H1 (cell line): ENCODE measurements around the gene GDPD5. TPM values are rescaled to one million over a fixed set of nuclear protein-coding genes. Genes with fewer than 3 reads are reported as not detected.

Source experiments
- CTCF ChIA-PET: fragments of 300-600 bp; sonication (Branson Sonifier 250); formaldehyde crosslinking; loops from one replicate; lab custom pipeline; 2021; ENCODE audit not compliant: partially characterized antibody; lab: Charles Lee
- POLR2A ChIA-PET: fragments of 300-600 bp; sonication (Branson Sonifier 250); formaldehyde crosslinking; loops from one replicate; lab custom pipeline; 2021; ENCODE audit warnings: inconsistent platforms; ENCODE audit not compliant: partially characterized antibody; lab: Charles Lee
- DNase-seq, 2 experiments: peaks; one replicate each; pipeline versions ENCODE4 v3.0.0 to v3.0.0-alpha.2; 2010 to 2022; ENCODE audit warnings: low spot score in 2 of 2, low read depth in 1 of 2, mixed read lengths in 1 of 2
- FAIRE-seq: peaks from 2 replicates; lab custom pipeline; 2011; peaks lifted over from hg19 to GRCh38; lab: Jason Lieb, UNC
- H2AFZ ChIP-seq: 2 replicates; pipeline ENCODE4 v1.8.1; 2012; ENCODE audit warnings: low read length, inconsistent platforms
- H2AK5ac ChIP-seq: 2 replicates; pipeline ENCODE4 v1.6.1; 2013; ENCODE audit warnings: low read depth, low read length
- H2BK120ac ChIP-seq: replicated peaks from 2 replicates; pipeline ENCODE3; 2013; ENCODE audit warnings: low read depth, low read length, inconsistent platforms
- H2BK12ac ChIP-seq: 2 replicates; pipeline ENCODE4 v1.6.1; 2013; ENCODE audit warnings: low read depth, low read length
- H2BK15ac ChIP-seq: 2 replicates; pipeline ENCODE4 v1.6.1; 2013; ENCODE audit warnings: low read length
- H2BK20ac ChIP-seq: 2 replicates; pipeline ENCODE4 v1.6.1; 2013; ENCODE audit warnings: low read length
- H2BK5ac ChIP-seq: 2 replicates; pipeline ENCODE4 v1.6.1; 2013; ENCODE audit warnings: low read depth, low read length
- H3K14ac ChIP-seq: 2 replicates; pipeline ENCODE4 v1.6.1; 2013; ENCODE audit warnings: inconsistent platforms; ENCODE audit not compliant: insufficient read length
- H3K18ac ChIP-seq: 2 replicates; pipeline ENCODE4 v1.6.1; 2013; ENCODE audit warnings: low read length; ENCODE audit errors: extremely low read depth
- H3K23ac ChIP-seq: 2 replicates; pipeline ENCODE4 v1.6.1; 2013; ENCODE audit warnings: inconsistent platforms; ENCODE audit not compliant: insufficient read length
- H3K23me2 ChIP-seq: 2 replicates; pipeline ENCODE4 v1.6.1; 2013; ENCODE audit warnings: low read depth, low read length
- H3K27ac ChIP-seq: 2 replicates; pipeline ENCODE4 v1.6.1; 2011; ENCODE audit warnings: low read depth, low read length, inconsistent platforms
- H3K27me3 ChIP-seq, 4 experiments: replicated peaks in 1 of 4; 1 replicate in 1 of 4; 2 replicates in 3 of 4; pipeline versions ENCODE4 v1.6.1 to v1.8.1; 2011 to 2013; ENCODE audit warnings: low read length in 3 of 4, mild to moderate bottlenecking in 3 of 4, inconsistent platforms in 2 of 4, mixed read lengths in 2 of 4, moderate library complexity in 1 of 4; ENCODE audit not compliant: control insufficient read depth in 3 of 4, insufficient read depth in 3 of 4; ENCODE audit errors: extremely low read depth in 1 of 4
- H3K36me3 ChIP-seq, 4 experiments: 2 replicates each; pipeline versions ENCODE4 v1.6.1 to v1.8.1; 2011 to 2013; ENCODE audit warnings: mild to moderate bottlenecking in 4 of 4, low read length in 3 of 4, moderate library complexity in 2 of 4, control low read depth in 1 of 4, inconsistent platforms in 1 of 4; ENCODE audit not compliant: insufficient read depth in 4 of 4, control insufficient read depth in 2 of 4
- H3K4ac ChIP-seq: replicated peaks from 2 replicates; pipeline ENCODE3; 2013; ENCODE audit warnings: low read length, low read depth, mixed read lengths, inconsistent platforms; ENCODE audit not compliant: insufficient read length
- H3K4me1 ChIP-seq, 4 experiments: replicated peaks in 1 of 4; 1 replicate in 1 of 4; 2 replicates in 3 of 4; pipeline versions ENCODE4 v1.6.1 to v1.8.1; 2011 to 2013; ENCODE audit warnings: low read length in 3 of 4, inconsistent platforms in 2 of 4, mixed read lengths in 1 of 4; ENCODE audit not compliant: insufficient read depth in 4 of 4, control insufficient read depth in 3 of 4
- H3K4me2 ChIP-seq, 2 experiments: 2 replicates each; pipeline versions ENCODE4 v1.6.1 to v1.8.1; 2011 to 2013; ENCODE audit warnings: low read depth in 2 of 2, low read length in 2 of 2, control low read depth in 1 of 2, inconsistent platforms in 1 of 2, mild to moderate bottlenecking in 1 of 2; ENCODE audit not compliant: insufficient read depth in 1 of 2
- H3K4me3 ChIP-seq, 4 experiments: fragments of 200-600, 300-600 bp in 1 of 4; sonication (generic), shearing (Covaris generic), sonication (Bioruptor Twin) in 1 of 4; 2 replicates each; pipeline versions ENCODE4 v1.5.1 to v1.8.1; 2011 to 2016; ENCODE audit warnings: low read length in 4 of 4, low read depth in 3 of 4, control low read depth in 2 of 4, inconsistent platforms in 2 of 4, mild to moderate bottlenecking in 2 of 4, mixed read lengths in 1 of 4, moderate library complexity in 1 of 4; ENCODE audit not compliant: insufficient read depth in 2 of 4; ENCODE audit errors: extremely low read depth in 1 of 4
- H3K56ac ChIP-seq: replicated peaks from 2 replicates; pipeline ENCODE3; 2013; ENCODE audit warnings: low read depth, mild to moderate bottlenecking, mixed read lengths, low read length, inconsistent platforms; ENCODE audit not compliant: insufficient read length
- H3K79me1 ChIP-seq: 2 replicates; pipeline ENCODE4 v1.6.1; 2013; ENCODE audit warnings: low read depth, low read length, control low read depth
- H3K79me2 ChIP-seq, 2 experiments: 2 replicates each; pipeline versions ENCODE4 v1.6.1 to v1.8.1; 2012 to 2013; ENCODE audit warnings: low read length in 2 of 2, mild to moderate bottlenecking in 2 of 2, inconsistent platforms in 1 of 2; ENCODE audit not compliant: insufficient read depth in 2 of 2, control insufficient read depth in 1 of 2
- H3K9ac ChIP-seq, 4 experiments: replicated peaks in 1 of 4; 1 replicate in 1 of 4; 2 replicates in 3 of 4; pipeline versions ENCODE4 v1.6.1 to v1.8.1; 2011 to 2013; ENCODE audit warnings: low read depth in 3 of 4, low read length in 3 of 4, control low read depth in 2 of 4, mild to moderate bottlenecking in 2 of 4, moderate library complexity in 2 of 4, inconsistent platforms in 1 of 4; ENCODE audit errors: extremely low read depth in 1 of 4
- H3K9me3 ChIP-seq, 2 experiments: 2 replicates each; pipeline versions ENCODE4 v1.6.1 to v1.8.1; 2012 to 2013; ENCODE audit warnings: mild to moderate bottlenecking in 2 of 2, moderate library complexity in 2 of 2, control low read depth in 1 of 2, inconsistent platforms in 1 of 2, low read depth in 1 of 2, low read length in 1 of 2, mixed read lengths in 1 of 2; ENCODE audit not compliant: insufficient read depth in 2 of 2
- H4K20me1 ChIP-seq, 2 experiments: replicated peaks in 1 of 2; 2 replicates each; pipeline versions ENCODE3 to v1.8.1; 2011 to 2013; ENCODE audit warnings: inconsistent platforms in 2 of 2, low read length in 2 of 2, mild to moderate bottlenecking in 1 of 2; ENCODE audit not compliant: insufficient read depth in 2 of 2, control insufficient read depth in 1 of 2
- H4K5ac ChIP-seq: 2 replicates; pipeline ENCODE4 v1.6.1; 2013; ENCODE audit warnings: low read length, low read depth, mixed read lengths, inconsistent platforms; ENCODE audit not compliant: insufficient read length
- H4K8ac ChIP-seq: 2 replicates; pipeline ENCODE4 v1.8.0; 2013; ENCODE audit warnings: mild to moderate bottlenecking, moderate library complexity, low read length, inconsistent platforms; ENCODE audit not compliant: insufficient read depth; ENCODE audit errors: extremely low read depth
- H4K91ac ChIP-seq: replicated peaks from 2 replicates; pipeline ENCODE3; 2013; ENCODE audit warnings: low read length, mixed read lengths, inconsistent platforms; ENCODE audit not compliant: insufficient read length
- BCL11A ChIP-seq, 2 experiments: IDR thresholded peaks; one replicate each; pipeline ENCODE4 v1.6.1; 2011; ENCODE audit warnings: low read depth in 2 of 2, low read length in 2 of 2, mild to moderate bottlenecking in 2 of 2
- CBX5 ChIP-seq: fragments of 300-800, 300-1000 bp; sonication (generic); IDR thresholded peaks from 2 replicates; pipeline ENCODE4 v1.7.1; 2016; ENCODE audit warnings: antibody characterized with exemption, low read length, low read depth
- CEBPB ChIP-seq: IDR thresholded peaks from 2 replicates; pipeline ENCODE4 v1.6.1; 2012; ENCODE audit warnings: low read depth, low read length
- JUN ChIP-seq: IDR thresholded peaks from 2 replicates; pipeline ENCODE4 v1.6.1; 2011; ENCODE audit warnings: low read depth, mild to moderate bottlenecking, improper control_type of control experiment, low read length
- KDM4A ChIP-seq: IDR thresholded peaks from one replicate; pipeline ENCODE4 v1.7.1; 2012; ENCODE audit warnings: low read depth, mild to moderate bottlenecking, moderate library complexity, low read length, inconsistent platforms; ENCODE audit not compliant: severe bottlenecking
- MAX ChIP-seq: IDR thresholded peaks from 2 replicates; pipeline ENCODE4 v1.6.1; 2012; ENCODE audit warnings: inconsistent platforms
- RXRA ChIP-seq: IDR thresholded peaks from 2 replicates; pipeline ENCODE4 v1.6.1; 2011; ENCODE audit warnings: low read depth, mild to moderate bottlenecking, low read length, moderate library complexity; ENCODE audit not compliant: insufficient read depth
- SIX5 ChIP-seq: IDR thresholded peaks from 2 replicates; pipeline ENCODE4 v1.6.1; 2011; ENCODE audit warnings: mild to moderate bottlenecking, low read depth, low read length
- TAF7 ChIP-seq: optimal IDR thresholded peaks from 2 replicates; pipeline ENCODE3; 2011; ENCODE audit warnings: low read depth, mild to moderate bottlenecking, inconsistent platforms, low read length, moderate library complexity, borderline replicate concordance
- TEAD4 ChIP-seq: IDR thresholded peaks from 2 replicates; pipeline ENCODE4 v1.6.1; 2012; ENCODE audit warnings: low read depth, low read length, inconsistent platforms, mixed read lengths
- YY1 ChIP-seq: IDR thresholded peaks from 2 replicates; pipeline ENCODE4 v1.6.1; 2011; ENCODE audit warnings: low read depth, mild to moderate bottlenecking, low read length
- ZNF274 ChIP-seq: IDR thresholded peaks from 2 replicates; pipeline ENCODE4 v1.7.0; 2012; ENCODE audit warnings: low read length, borderline replicate concordance; ENCODE audit errors: extremely low read depth
- WGBS, 2 experiments: shearing (Covaris generic) in 1 of 2; methylation state at CpG; one replicate each; pipeline versions ENCODE4 v1.1.6 to v1.1.7; 2013 to 2015; ENCODE audit warnings: low lambda C conversion rate in 2 of 2, mixed read lengths in 2 of 2, inconsistent platforms in 1 of 2, low coverage in 1 of 2, missing lambda C conversion rate in 1 of 2; ENCODE audit not compliant: insufficient replicate concordance in 2 of 2, insufficient coverage in 1 of 2, insufficient read length in 1 of 2; ENCODE audit errors: extremely low coverage in 1 of 2, missing lambda C conversion rate in 1 of 2; 5-methylcytosine and 5-hydroxymethylcytosine counted together
- polyA plus RNA-seq, 7 experiments: library from polyadenylated mRNA; depleted of rRNA in 3 of 7; stranded (reverse) in 5 of 7; unstranded in 2 of 7; fragments of >200 nt in 5 of 7; fragments of 200-250 nt in 2 of 7; gene quantifications; 1 replicate in 5 of 7; 2 replicates in 1 of 7; 4 replicates in 1 of 7; pipeline versions ENCODE4 v1.2.1 to v1.2.3, GENCODE V29; 2011 to 2013; ENCODE audit warnings: missing spikeins in 2 of 7, mixed read lengths in 2 of 7
- total RNA-seq: library from RNA; stranded (reverse); fragmentation: NEBNext Ultra II Directional; extraction: Animal tissue kit (Norgen Biotek cat#: 25700); gene quantifications from 2 replicates; pipeline ENCODE4 v1.2.1, GENCODE V29; 2021

The GDPD5 gene
- total and polyA plus RNA-seq, 2 of the 8 experiments (the other 6 are each of a cell fraction or from before 2014, with no cell fraction given), result 7.8 to 8.6 TPM

DNA sequence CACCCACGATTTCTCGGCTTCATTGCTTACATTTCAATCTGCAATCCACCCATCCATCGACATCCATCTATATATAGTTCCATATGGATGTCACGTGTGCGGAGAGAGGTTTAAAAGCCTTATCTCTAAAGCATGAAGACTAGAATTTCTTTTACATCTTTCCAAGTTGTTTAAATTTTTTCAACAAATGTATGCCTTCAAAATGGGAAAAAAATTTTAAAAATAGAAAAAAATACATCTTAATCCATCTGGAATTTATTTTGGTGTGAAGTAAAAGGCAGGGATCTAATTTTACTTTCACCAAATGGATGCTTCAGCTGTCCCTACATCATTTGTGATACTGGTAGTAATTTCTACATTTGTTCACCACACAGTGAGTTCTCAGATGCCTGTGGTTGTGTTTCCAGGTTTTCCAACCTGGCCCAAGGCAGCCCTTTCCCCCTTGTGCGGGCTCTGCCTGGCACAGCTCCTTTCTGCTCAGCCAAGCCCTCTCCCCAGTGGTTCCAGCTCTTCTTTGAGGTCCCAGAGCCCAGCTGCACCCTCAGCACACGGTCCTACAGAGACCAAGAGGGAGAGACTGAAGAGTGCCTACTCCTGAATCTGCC, 55.2 kb downstream of the GDPD5 start:
- DNase-seq (no peak), FAIRE-seq (no peak)
- no peak overlapping the region for H3K14ac ChIP-seq
- H2BK120ac ChIP-seq, result no peak overlapping the region
- no peak for TF ChIP-seq ZNF274
- no peak for TF ChIP-seq TAF7
- TF ChIP-seq JUN, result no peak
- no peak for TF ChIP-seq KDM4A
- TF ChIP-seq YY1, result no peak
- no peak for TF ChIP-seq SIX5
- TF ChIP-seq CEBPB, result no peak
- no peak for TF ChIP-seq TEAD4
- TF ChIP-seq RXRA, result no peak
- TF ChIP-seq BCL11A (IDR thresholded peaks at IDR 0.05; ENCODE audit: low read depth in 2 of 2, low read length in 2 of 2), result no peak
- TF ChIP-seq CBX5, result no peak
- TF ChIP-seq MAX, result no peak
- peak overlapping the region; percentile 43 for H4K8ac ChIP-seq
- no peaks in the 10 kb centered on the region for H3K27me3 ChIP-seq
- 88% methylated on average over 7 of the region's 7 CpGs; no CpG with 5 or more reads in 1 of the 2 experiments for WGBS, 2 experiments
- H4K20me1 ChIP-seq, result no peaks in the 10 kb centered on the region
- H3K4me2 ChIP-seq, result no peak overlapping the region
- no peak overlapping the region for H4K91ac ChIP-seq
- no peak overlapping the region for H2BK12ac ChIP-seq
- no peaks in the 10 kb centered on the region for H3K79me2 ChIP-seq
- H3K9me3 ChIP-seq, result no peaks in the 10 kb centered on the region
- no peak overlapping the region for H3K23ac ChIP-seq
- H2AFZ ChIP-seq, result no peak overlapping the region
- no peaks in the 10 kb centered on the region; a peak in 1 of 8 replicates for H3K36me3 ChIP-seq
- no peak overlapping the region for H3K18ac ChIP-seq
- no peaks in the 10 kb centered on the region for H3K79me1 ChIP-seq
- peaks cover 3 to 12% (median 4%) of the 10 kb centered on the region in 4 experiments; a peak in 6 of 7 replicates for H3K4me1 ChIP-seq
- no peak overlapping the region for H3K4ac ChIP-seq
- no peak overlapping the region for H3K4me3 ChIP-seq
- ChIA-PET POLR2A (interaction anchor here (2.0 to 2.9 kb wide), 4 partner anchors 8 to 100 kb away, joined by 4 to 13 read pairs (median 6); partner anchors contain the start of gene RPS3), CTCF (interaction anchor here (0.8 to 31.5 kb wide), 7 partner anchors 8 to 55 kb away, joined by 3 to 603 read pairs (median 5); partner anchors contain the start of gene GDPD5)
- no peak overlapping the region for H3K56ac ChIP-seq
- no peak overlapping the region for H3K9ac ChIP-seq
- H2BK5ac ChIP-seq, result no peak overlapping the region
- no peak overlapping the region for H2AK5ac ChIP-seq
- no peak overlapping the region for H4K5ac ChIP-seq
- H3K27ac ChIP-seq, result no peak overlapping the region
- no peaks in the 10 kb centered on the region for H3K23me2 ChIP-seq
- H2BK15ac ChIP-seq, result no peak overlapping the region
- no peak overlapping the region for H2BK20ac ChIP-seq
